OCI-LY7 (cell line): ENCODE measurements around the gene CTNNBL1. TPM values are rescaled to one million over a fixed set of nuclear protein-coding genes. Genes with fewer than 3 reads are reported as not detected.
"Not testable (repeated sequence)": the region's sequence is repeated elsewhere in the genome, so short reads cannot be mapped to it uniquely, and the experiment has no call there.

Source experiments
- BruUV-seq: library from RNA; stranded (reverse); fragments of 400-500 nt; replicated peaks from 2 replicates; lab custom pipeline; 2021; lab: Mats Ljungman, UMichigan
- CTCF ChIA-PET: fragments of 300-600 bp; sonication (Branson Sonifier 250); formaldehyde crosslinking; loops from one replicate; lab custom pipeline; 2022; ENCODE audit warnings: antibody characterized with exemption; ENCODE audit not compliant: unreplicated experiment; lab: Charles Lee
- POLR2A ChIA-PET: fragments of 300-600 bp; sonication (Branson Sonifier 250); formaldehyde crosslinking; loops from one replicate; lab custom pipeline; 2022; ENCODE audit warnings: antibody characterized with exemption; lab: Charles Lee
- DNase-seq: peaks from one replicate; pipeline ENCODE4 v3.0.0-alpha.2; 2015; ENCODE audit warnings: low spot score
- H2AFZ ChIP-seq: fragments of 200-600 bp; sonication (generic), shearing (Covaris generic); 2 replicates; pipeline ENCODE4 v1.6.1; 2014; ENCODE audit warnings: mild to moderate bottlenecking, antibody characterized with exemption, low read length, moderate library complexity
- H3K27ac ChIP-seq: fragments of 200-600 bp; sonication (generic); 2 replicates; pipeline ENCODE4 v1.5.1; 2014; ENCODE audit warnings: mixed run types, low read depth, mild to moderate bottlenecking, moderate library complexity, low read length, inconsistent platforms; ENCODE audit not compliant: poor library complexity, severe bottlenecking
- H3K36me3 ChIP-seq: fragments of 200-600 bp; sonication (generic); 2 replicates; pipeline ENCODE4 v1.6.1; 2014; ENCODE audit warnings: mild to moderate bottlenecking, antibody characterized with exemption, low read length, moderate library complexity, mixed read lengths; ENCODE audit not compliant: insufficient read depth
- H3K4me1 ChIP-seq: fragments of 200-600 bp; sonication (generic); 2 replicates; pipeline ENCODE4 v1.5.1; 2014; ENCODE audit warnings: mild to moderate bottlenecking, low read length; ENCODE audit not compliant: insufficient read depth, poor library complexity, severe bottlenecking
- H3K4me2 ChIP-seq: fragments of 200-600 bp; sonication (generic); 2 replicates; pipeline ENCODE4 v1.6.1; 2014; ENCODE audit warnings: mild to moderate bottlenecking, low read length
- H3K4me3 ChIP-seq: fragments of 200-600 bp; sonication (generic); 2 replicates; pipeline ENCODE4 v1.5.1; 2014; ENCODE audit warnings: mild to moderate bottlenecking, low read depth, low read length; ENCODE audit not compliant: poor library complexity, severe bottlenecking
- H3K79me2 ChIP-seq: fragments of 200-600 bp; sonication (generic); 2 replicates; pipeline ENCODE4 v1.6.1; 2016; ENCODE audit warnings: low read depth, mild to moderate bottlenecking, low read length, moderate library complexity, mixed read lengths; ENCODE audit not compliant: insufficient read depth
- H3K9me2 ChIP-seq: fragments of 200-600 bp; sonication (generic); 2 replicates; pipeline ENCODE4 v1.6.1; 2016; ENCODE audit warnings: mild to moderate bottlenecking, low read length, mixed read lengths; ENCODE audit not compliant: insufficient read depth
- H3K9me3 ChIP-seq: fragments of 200-600 bp; sonication (generic); 2 replicates; pipeline ENCODE4 v1.6.1; 2014; ENCODE audit warnings: mild to moderate bottlenecking, mixed run types, low read length, mixed read lengths
- H4K20me1 ChIP-seq: fragments of 200-600 bp; sonication (generic); 2 replicates; pipeline ENCODE4 v1.6.1; 2014; ENCODE audit warnings: mild to moderate bottlenecking, antibody characterized with exemption, low read length, moderate library complexity, mixed read lengths; ENCODE audit not compliant: insufficient read depth
- EZH2phosphoT487 ChIP-seq: fragments of 200-600 bp; sonication (generic); IDR thresholded peaks from 2 replicates; pipeline ENCODE4 v1.6.1; 2018; ENCODE audit warnings: low read depth, borderline replicate concordance, mild to moderate bottlenecking, mixed run types, antibody characterized with exemption, low read length, moderate library complexity, mixed read lengths
- intact Hi-C: fragments of 100-400 bp; cut with micrococcal nuclease; formaldehyde crosslinking; loops from one replicate; pipeline ENCODE4 v1.10.0; 2022; ENCODE audit not compliant: unreplicated experiment
- total RNA-seq, 2 experiments: library from RNA; depleted of rRNA in 1 of 2; stranded (reverse); fragments of >200 nt in 1 of 2; shearing (Covaris generic) in 1 of 2; gene quantifications; 2 replicates each; pipeline ENCODE4 v1.2.3, GENCODE V29; 2014 to 2022
- TF ChIP-seq, protein P1 (sequence below): fragments of 200-600 bp; sonication (generic); conservative IDR thresholded peaks from 2 replicates; pipeline ENCODE4 v1.5.1; 2014; ENCODE audit warnings: mild to moderate bottlenecking, antibody characterized with exemption, low read length, moderate library complexity, mixed read lengths

Gene CTNNBL1
- total RNA-seq, 2 experiments from 2014 or later = 38.0 to 90.0 TPM

DNA sequence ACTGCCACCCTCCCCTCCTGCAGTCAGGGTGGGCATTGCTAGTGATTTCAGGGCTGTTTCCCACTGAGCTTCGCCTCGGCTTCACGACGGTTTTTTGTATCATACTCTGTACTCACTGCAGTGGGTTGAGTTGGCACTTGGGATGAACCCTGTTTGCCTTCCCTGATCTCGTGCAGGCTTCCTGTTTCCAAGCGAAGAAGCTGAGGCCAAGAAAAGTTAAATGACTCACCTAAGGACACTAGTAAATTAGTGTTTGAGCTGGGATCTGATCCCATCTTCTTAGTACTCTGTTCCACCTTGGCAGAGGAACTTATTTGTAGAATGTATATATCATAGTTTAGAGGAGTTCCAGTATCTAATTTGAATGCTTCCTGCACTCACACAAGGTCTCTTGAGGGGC lies 158.8 kb downstream of the CTNNBL1 start:
- ChIA-PET CTCF (no interaction called here), POLR2A (interaction anchor here (0.7 to 1.2 kb wide), 2 partner anchors 12 to 27 kb away, joined by 3 to 4 read pairs; no protein-coding TSS in a partner anchor)
- TF ChIP-seq EZH2phosphoT487 = no peak
- TF ChIP-seq, protein P1, sequence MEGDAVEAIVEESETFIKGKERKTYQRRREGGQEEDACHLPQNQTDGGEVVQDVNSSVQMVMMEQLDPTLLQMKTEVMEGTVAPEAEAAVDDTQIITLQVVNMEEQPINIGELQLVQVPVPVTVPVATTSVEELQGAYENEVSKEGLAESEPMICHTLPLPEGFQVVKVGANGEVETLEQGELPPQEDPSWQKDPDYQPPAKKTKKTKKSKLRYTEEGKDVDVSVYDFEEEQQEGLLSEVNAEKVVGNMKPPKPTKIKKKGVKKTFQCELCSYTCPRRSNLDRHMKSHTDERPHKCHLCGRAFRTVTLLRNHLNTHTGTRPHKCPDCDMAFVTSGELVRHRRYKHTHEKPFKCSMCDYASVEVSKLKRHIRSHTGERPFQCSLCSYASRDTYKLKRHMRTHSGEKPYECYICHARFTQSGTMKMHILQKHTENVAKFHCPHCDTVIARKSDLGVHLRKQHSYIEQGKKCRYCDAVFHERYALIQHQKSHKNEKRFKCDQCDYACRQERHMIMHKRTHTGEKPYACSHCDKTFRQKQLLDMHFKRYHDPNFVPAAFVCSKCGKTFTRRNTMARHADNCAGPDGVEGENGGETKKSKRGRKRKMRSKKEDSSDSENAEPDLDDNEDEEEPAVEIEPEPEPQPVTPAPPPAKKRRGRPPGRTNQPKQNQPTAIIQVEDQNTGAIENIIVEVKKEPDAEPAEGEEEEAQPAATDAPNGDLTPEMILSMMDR = no peak
- Histone ChIP-seq H3K79me2 (no peaks in the 10 kb centered on the region), H3K9me3 (no peaks in the 10 kb centered on the region), H3K9me2 (no peaks in the 10 kb centered on the region), H3K4me3 (no peak overlapping the region), H3K4me2 (no peak overlapping the region), H3K27ac (no peak overlapping the region), H3K36me3 (peaks cover 18% of the 10 kb centered on the region; the same call in 1 of the 2 replicates), H2AFZ (no peak overlapping the region), H3K4me1 (no peaks in the 10 kb centered on the region), H4K20me1 (no peaks in the 10 kb centered on the region)
- no peak for DNase-seq
- intact Hi-C loops = no loop called here
- BruUV-seq = no TSS peak

- ChIA-PET CTCF (interaction anchor here (0.5 kb wide), 1 partner anchor 139 kb away, joined by 3 read pairs; no protein-coding TSS in a partner anchor), POLR2A (interaction anchor here (0.9 to 1.2 kb wide), 2 partner anchors 11 to 99 kb away, joined by 3 to 4 read pairs; no protein-coding TSS in a partner anchor)
- no peaks in the 10 kb centered on the region for H3K79me2 ChIP-seq
- H4K20me1 ChIP-seq = no peaks in the 10 kb centered on the region
- intact Hi-C loops = no loop called here
- no TSS peak for BruUV-seq
- TF ChIP-seq EZH2phosphoT487 = no peak
- TF ChIP-seq, protein P1 = no peak
- no peak overlapping the region for H3K27ac ChIP-seq
- no peak for DNase-seq
- H3K4me1 ChIP-seq = no peaks in the 10 kb centered on the region
- H3K4me3 ChIP-seq = no peak overlapping the region
- H3K36me3 ChIP-seq = peaks cover 16% of the 10 kb centered on the region; the same call in 1 of the 2 replicates
- no peak overlapping the region for H2AFZ ChIP-seq
- no peak overlapping the region for H3K4me2 ChIP-seq
- H3K9me2 ChIP-seq = no peaks in the 10 kb centered on the region
- H3K9me3 ChIP-seq = no peaks in the 10 kb centered on the region
Measured at GRCh38 chr20:37853823-37854375, 160.1 kb downstream of the CTNNBL1 start.

DNA sequence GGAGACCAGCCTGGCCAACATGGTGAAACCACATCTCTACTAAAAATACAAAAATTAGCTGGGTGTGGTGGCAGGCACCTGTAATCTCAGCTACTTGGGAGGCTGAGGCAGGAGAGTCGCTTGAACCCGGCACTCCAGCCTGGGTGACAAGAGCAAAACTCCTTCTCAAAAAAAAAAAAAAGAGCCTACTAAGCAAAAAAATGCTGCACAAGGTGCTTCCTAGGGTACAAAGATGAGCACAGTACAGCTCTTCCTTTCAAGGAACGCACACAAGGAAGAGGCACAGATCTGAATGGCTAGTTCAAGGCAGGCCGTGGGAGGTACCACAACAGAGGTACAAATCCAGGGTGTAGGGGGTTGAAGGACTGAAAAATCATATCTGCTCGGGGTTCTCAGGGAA lies 162.2 kb downstream of the CTNNBL1 start:
- BruUV-seq, H4K20me1 ChIP-seq, H3K4me1 ChIP-seq, H3K4me2 ChIP-seq, CTCF ChIA-PET, H3K9me2 ChIP-seq, H3K9me3 ChIP-seq, H3K79me2 ChIP-seq, H2AFZ ChIP-seq, H3K4me3 ChIP-seq, H3K27ac ChIP-seq, DNase-seq, POLR2A ChIA-PET, intact Hi-C loops: not testable (repeated sequence)
- peaks cover 24% of the 10 kb centered on the region for H3K36me3 ChIP-seq
